ENCODE measurements around the gene HSF4.

DNA sequence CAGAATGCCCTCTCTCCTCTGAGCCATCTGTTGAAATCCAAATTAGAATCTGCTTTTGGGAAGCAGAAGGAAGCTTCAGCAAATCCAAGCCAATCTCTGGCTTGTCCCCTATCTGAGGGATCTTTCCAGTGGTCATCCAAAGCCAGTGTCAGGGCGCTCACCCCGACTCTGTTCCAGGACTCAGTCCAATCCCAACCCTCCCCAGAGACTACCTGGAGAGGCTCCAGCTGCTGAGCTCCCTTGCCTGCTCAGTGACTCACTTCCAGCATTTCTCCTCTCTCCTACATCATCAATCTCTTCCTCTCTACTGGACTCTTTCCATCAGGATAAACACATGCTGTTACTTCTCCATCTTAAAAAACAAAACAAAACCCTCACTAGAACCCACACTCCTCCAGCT, 16.8 kb downstream of the HSF4 start:
- TF ChIP-seq, protein P1, sequence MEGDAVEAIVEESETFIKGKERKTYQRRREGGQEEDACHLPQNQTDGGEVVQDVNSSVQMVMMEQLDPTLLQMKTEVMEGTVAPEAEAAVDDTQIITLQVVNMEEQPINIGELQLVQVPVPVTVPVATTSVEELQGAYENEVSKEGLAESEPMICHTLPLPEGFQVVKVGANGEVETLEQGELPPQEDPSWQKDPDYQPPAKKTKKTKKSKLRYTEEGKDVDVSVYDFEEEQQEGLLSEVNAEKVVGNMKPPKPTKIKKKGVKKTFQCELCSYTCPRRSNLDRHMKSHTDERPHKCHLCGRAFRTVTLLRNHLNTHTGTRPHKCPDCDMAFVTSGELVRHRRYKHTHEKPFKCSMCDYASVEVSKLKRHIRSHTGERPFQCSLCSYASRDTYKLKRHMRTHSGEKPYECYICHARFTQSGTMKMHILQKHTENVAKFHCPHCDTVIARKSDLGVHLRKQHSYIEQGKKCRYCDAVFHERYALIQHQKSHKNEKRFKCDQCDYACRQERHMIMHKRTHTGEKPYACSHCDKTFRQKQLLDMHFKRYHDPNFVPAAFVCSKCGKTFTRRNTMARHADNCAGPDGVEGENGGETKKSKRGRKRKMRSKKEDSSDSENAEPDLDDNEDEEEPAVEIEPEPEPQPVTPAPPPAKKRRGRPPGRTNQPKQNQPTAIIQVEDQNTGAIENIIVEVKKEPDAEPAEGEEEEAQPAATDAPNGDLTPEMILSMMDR (IDR thresholded peaks at IDR 0.05; ENCODE audit: poor library complexity): no peak
- TF ChIP-seq EZH2 (IDR thresholded peaks at IDR 0.05; ENCODE audit: borderline replicate concordance) (no peak), EZH2phosphoT487 (IDR thresholded peaks at IDR 0.05; ENCODE audit: low read depth, severe bottlenecking, unreplicated experiment) (no peak)

All from hepatocyte (in vitro differentiated cells).